Activated naive CD4-positive, alpha-beta T cell treated with anti-CD3 and anti-CD28 coated beads, Interleukin-2, amount 50 U/mL, for 16 hours (primary cell): ENCODE data around the gene CCDC181.
"Not testable (repeated sequence)": the region's sequence is repeated elsewhere in the genome, so short reads cannot be mapped to it uniquely, and the experiment has no call there.

Experiments used
- DNase-seq: peaks from one replicate; pipeline ENCODE4 v3.0.0-alpha.2; 2020

CCDC181 gene

DNA sequence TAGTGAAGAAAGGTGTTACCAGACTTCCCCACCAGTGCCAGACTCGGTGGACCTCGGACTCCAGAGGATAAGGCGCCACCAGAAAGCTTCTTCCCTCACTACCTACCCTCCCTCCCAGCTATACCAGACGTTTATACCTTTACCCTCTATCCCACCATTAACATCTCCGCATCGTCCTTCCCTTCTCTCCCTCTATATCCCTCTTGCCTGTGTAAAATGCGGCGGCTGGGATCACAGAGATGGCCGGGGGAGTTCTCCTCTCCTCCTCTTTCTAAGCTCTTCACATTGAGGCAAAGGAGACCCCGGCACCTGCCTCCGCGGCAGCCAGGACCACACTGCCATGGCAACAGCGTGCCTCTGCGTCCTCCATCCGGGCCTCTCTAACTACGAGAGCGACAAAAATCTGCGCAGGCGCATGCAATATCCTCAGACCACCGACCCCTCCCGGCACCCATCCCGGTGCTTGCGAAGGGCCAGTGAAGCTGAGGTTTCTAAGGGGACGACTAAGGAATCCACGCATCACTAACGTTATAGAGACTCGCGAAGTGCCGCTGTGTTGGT lies at the start of gene CCDC181:
Gene CCDC181 (minus strand): TSS at position 394 of the 561 bp plus-strand sequence. CDS start 2,547 bp downstream, outside the sequence.
- peak; percentile 60 for DNase-seq

DNA sequence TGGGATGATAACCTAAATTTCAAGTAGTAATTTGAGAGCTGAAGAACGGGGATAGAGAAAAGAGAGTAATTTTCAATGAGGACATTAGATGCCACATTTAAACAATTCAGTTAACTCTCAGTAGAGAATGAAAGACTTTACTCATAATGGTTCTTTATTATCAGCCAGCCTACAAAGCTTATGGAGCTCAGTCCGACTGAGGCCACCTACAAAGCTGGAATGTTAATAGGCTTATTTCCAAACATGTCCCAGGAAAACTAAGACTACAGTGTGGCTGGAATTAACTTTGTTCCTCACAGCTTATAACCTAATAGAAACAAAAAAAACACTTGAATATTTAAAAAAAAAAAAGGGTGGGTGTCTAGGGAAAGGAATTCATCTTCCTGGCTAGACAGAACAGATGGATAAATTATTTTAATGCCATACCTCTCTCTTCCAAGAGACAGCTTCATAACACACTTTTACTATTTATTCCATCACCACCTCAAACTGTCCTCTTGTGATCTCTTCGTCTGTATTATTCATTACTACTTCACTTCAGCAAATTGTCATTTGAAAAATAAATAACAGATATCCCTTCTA lies 48.6 kb upstream of the CCDC181 start:
- DNase-seq: no peak

DNA sequence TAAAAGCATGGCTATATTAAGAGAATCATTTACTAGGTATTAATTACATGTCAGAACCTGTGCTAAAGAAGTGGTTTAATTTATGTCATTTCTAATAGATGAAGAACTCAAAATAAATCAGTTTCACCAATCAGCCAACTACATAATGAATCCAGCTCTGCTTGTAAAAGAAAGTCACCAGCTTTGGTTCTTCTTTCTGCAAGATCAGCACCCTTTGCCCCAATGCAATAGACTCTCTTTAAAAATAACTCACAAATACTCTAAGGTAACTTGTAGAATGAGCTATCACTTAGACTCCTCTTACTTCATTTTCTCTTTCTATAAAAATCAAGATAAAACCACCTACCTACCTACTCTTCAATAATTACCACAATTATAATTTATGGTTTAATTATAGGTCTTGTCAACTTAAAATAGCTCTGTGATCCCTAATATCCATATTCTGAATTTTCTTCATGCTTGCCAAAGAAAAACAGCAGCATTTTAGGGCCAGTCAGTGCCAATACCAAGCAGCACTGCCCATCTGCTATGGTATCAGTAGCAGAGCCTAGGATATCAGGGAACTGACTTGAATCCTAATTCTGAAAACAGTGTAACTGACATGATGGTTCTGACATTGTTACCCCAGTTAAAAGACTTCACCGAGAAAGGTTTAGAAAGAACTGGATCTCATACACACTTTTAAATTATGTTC lies 47.2 kb upstream of the CCDC181 start:
- DNase-seq: no peak

DNA sequence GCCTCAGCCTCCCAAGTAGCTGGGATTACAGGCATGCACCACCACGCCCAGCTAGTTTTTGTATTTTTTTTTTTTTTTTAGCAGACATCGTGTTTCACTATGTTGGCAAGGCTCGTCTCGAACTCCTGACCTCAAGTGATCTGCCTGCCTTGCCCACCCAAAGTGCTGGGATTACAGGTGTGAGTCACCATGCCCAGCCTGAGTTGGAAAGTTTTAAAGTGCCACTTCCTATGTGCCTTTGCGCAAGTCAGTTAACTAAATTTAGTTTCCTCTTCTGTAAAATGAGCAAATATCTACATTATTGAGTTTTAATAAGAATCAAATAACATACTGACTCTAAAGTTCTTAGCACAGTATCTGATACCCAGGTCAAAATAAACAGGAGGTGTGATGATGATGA lies 46.1 kb upstream of the CCDC181 start:
- DNase-seq: no peak

DNA sequence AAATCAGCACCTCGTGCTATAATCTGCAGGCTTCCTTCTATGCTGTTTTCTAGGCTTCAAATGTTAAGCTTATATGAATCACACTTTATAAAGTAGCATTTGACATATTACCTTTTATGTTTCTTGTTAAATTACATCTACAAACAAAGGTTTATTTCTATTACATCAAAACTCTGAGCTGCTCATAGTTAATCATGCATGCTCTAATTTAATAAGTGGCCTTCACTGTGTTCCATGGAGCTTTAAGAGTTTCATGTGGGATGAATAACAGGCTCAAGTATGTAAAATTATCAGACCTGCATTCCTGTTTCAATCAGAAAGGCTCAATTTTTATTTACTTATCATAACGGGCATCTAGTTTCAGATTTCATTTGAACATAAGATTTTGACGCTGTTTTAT lies 45.5 kb upstream of the CCDC181 start:
- DNase-seq: no peak

DNA sequence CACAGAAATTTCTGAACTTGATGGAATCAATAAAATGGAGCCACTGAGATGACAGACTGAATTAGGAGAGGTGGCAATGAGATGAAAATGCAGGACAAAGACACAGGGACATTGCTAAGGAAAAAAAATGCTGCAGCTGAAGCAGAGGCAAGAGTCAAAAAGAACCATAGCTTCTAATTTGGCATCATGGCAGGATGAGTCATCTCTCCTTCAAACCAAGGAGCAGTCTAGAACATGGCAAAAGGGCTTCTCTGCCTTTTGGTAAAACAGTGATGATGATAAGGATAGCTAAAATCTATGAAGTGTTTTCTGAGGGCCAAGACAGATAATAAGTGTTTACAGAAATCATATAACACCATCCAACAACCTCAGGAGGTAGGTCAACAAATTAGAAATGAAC lies 41.7 kb upstream of the CCDC181 start:
- no peak for DNase-seq

DNA sequence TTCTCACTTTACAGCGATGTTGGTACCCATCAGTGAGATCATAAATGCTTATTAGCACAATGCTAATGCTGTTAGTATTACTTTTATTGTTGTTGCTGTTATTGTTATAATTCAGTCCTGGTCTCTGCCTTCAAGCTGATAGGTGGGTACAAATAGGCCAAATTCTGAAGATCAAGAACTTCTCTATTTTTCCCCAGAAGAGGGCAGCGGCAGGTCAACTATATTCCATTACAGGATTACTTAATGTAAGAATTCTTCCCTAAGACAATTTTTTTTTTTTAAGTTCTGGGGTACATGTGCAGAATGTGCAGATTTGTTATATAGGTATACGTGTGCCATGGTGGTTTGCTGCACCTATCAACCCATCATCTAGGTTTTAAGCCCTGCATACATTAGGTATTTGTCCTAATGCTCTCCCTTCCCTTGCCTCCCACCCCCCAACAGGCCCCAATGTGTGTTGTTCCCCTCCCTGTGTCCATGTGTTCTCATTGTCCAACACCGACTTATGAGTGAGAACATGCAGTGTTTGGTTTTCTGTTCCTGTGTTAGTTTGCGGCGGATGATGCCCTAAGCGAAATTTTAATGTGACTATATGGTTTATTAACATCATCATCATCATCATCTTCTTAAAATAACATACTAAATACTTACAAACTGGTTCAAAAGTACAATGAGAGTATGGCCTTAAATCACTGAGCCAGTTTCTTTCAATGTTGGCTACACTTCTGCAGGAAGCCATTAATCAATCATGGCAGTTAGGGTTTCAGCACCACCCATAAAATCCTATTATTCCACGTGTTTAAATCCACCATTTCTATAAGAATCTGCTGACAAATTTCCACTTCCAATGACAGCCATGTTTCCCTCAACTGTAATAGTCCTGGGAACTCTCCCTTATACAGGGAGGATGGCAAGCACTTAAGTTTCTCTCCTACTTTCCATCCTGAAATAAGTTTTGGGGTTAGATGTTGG lies 39.3 kb upstream of the CCDC181 start:
- DNase-seq: peak; percentile 16

DNA sequence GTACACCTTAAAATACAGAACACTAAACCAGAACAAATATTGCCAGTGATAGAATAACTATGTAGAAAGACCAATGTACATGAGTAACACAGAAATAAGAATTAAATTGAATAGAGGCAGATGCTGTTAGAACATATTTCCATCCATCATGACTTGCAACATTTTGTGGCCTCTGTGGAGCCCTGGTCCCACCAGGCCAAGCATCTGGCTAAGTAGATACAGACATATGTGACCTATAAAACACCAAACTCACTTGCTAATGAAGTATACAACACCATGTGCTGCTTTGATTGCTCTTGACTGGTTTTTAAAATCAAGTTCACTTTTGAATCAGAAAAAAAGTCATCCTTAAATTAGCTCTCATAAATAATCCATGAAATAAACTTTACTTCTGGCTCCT lies 38.0 kb upstream of the CCDC181 start:
- DNase-seq: no peak

DNA sequence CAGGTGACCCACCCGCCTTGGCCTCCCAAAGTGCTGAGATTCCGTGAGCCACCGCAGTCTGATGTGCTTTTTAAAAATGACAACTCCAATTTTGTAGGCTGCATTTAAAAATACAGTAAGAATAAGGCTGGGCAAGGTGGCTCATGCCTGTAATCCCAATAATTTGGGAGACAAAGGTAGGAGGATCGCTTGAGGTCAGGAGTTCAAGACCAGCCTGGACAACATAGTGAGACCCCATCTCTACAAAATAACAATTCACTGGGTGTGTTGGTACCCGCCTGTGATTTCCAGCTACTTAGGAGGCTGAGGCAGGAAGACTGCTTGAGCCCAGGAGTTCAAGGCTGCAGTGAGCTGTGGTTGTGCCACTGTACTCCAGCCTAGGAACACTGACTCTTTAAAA lies 35.1 kb upstream of the CCDC181 start:
- DNase-seq: no peak

DNA sequence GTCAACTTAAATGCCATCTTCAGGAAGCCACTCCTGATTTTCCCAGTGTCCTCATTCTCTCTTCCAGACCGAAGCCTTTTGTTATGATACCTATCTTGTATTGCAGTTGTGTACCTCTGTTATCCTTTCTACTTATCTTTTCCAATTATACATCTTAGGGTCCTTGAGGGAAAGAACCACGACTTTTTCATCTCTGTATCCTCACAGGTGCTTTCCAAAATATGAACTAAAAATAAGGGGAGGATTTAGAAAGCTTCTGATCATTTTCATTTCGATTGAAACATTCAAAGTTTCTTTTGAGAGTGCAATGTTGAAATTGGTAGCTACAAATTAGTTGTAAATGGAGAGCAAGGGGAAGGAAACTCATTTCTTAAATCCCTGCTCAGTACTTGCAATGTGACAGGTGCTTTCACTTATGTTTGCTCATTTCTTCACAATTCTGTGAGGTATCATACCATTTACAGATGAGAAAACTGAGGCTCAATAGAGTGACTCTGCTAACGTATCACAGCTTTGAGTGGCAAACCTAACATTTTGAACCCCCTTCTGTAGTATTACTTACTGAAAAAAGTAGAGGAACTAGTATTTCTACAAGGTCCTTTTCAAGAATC lies 34.2 kb upstream of the CCDC181 start:
- DNase-seq: no peak

DNA sequence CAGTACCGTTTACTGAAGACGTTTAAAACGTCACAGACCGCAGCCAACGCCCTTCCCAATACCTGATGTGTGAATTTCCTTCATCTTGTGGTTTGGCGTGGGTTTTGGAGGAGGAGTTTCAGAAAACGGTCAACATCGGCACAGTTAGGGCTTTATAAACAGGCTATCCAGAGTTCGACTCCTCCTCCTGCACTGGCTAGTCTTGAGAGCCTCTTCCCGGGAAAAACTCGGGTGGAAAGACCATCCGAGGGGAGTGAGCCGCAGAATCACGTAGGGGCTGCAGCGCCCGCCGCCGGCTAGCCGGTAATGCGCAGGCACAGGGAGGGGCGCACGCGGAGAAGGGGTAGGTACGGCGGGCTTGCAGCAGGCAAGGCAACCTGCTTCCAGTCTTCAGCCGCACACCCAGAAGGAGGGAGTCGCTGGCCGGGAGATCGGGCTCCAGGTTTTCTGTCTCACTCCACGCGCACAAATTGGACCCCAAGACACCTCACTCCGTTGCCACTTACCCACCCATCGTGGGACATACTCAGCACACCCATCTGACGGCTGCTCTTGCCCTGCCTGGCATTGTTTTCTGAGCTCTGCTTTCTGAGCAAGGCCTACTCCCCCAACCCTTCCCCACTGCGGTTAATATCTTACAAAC lies 33.0 kb upstream of the CCDC181 start:
- DNase-seq: no peak

DNA sequence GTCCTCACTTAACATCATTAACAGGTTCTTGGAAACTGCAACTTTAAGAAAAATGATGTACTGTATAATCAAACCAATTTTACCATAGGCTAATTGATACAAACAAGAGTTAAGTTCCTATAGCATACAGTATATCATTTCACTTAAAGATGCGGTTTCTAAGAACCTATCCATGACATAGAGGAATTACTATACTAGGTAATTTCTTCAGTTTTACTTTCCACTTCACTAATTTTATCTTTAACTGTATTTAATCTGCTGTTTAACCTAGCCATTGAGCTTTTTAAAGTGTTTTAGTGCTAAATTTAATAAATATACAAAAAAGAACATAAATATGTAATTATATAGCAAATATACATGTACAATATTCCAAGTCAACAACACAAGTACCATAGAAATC lies 30.2 kb upstream of the CCDC181 start:
- no peak for DNase-seq

DNA sequence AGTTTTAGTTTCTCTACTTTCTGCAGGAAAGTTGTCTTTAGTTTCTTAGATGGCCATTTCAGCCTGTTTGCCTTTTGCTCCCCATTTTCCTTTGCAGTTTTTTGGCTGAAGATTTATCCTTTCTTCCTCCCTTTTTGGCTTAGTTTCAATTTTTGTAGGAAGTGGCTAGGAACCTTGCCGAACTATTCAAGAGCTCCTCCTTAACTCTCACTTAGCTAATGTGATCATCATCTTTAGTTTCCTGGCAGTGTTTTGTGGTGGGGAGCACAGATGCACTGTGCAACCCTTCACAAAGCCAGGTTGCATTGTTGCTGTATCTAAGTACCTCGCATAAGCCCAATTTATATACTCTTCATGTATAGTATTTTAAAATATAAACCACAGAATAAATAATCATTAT lies 28.8 kb upstream of the CCDC181 start:
- DNase-seq: no peak

DNA sequence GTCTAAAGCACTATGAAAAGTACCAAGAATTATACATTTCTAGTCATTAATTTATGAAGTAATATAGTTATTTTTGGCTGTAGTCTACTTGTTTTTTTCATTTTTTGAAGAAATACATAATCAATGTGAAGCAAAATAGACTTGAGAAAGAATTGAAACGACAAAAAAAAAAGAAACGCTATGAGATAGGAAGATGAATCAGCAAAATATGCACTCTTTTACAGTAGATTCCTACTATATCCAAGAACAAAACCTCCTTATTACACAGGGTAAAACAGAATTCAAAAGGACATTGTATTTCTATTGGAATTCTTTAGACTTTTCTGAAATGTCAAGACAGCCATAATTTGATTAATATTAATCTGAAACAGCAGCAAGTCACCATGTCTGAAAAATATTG lies 25.6 kb upstream of the CCDC181 start:
- no peak for DNase-seq

DNA sequence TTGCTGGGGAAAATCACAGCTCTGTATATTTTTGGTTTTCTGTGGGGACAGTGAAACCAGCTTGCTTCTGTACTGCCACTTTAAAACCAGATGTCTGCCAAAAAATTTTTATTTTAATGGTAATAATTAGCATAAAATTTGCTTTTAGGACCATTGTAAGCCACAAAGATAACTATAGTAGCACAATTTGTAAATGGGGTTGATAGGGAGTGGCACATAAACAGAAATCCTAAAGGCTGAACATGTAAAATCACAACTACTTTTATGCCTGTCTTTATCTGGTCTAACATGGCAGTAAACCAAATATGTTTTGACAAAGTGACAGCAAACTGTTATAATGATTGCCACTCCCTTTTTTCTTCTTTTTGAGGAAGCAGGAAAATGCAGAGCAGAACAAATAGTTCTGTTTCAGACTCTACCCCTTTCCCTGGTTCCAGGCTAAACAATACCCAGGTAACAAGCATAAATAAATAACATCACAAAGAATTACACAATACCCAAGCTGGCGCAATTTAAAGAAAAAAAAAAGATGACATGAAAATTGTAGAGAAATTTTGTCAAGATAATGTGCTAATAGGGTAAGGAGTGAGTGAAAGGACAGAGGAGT lies 24.0 kb upstream of the CCDC181 start:
- no peak for DNase-seq

DNA sequence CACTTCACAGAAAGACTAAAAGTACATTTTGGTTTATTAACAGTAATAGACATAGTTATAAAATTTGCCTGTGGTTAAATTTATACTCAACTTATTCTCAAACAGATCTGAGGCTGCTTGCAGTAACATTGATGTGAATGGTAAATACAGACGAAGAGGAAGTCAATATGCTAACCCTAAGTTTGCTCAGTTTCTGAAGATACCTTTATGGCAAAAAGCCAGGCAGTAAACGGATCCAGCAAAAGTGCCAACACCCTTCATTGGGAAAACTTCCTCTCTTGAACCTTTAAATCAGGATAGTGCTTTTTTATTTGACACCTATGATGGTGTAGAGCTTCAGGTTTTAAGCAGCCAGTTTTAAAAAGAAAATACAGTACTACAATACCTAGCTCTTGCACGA lies 16.6 kb upstream of the CCDC181 start:
- no peak for DNase-seq

DNA sequence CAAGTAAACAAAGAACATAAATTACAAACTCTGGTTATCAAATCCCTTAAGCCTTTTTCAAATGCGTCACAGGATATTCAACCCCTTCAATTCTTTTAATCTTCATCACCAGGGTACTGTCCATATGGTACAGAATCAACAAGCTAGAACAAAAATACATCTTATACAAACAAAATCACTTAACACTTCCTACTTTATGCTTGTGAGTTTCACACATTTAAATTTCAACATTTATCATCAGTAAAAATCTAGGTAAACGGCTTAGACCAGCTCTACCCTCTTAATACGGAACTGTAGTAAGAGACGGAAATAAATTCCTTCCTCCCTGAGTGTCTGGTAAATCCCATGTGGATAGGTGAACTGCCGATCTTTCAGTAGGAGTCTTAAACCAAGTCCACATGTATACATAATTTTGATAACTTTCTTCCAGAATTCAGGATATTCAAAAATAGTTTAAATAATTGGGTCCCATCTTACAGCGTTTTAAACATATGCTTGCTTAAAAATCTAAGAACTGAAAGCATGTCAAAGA lies 1.0 kb downstream of the CCDC181 start:
- DNase-seq: no peak

DNA sequence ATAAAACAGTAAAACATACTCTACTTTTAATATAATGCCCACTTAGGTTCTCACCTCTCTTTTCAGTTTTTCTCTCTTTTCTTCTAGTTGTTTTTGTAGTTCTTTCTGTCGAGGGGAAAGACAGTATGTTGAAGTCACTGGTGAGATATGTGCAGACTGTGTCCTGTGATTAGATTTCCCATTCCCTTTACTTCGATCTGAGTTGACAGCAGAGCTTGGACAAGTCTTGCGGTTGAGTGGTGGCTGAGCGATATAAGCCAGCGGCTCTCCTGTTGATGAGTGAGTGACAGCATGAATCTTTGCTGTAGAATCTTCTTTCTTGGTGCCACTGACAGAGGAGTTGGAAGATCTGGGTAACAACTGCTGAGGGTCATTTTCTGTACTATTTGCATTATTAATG lies 6.0 kb downstream of the CCDC181 start:
- no peak for DNase-seq

DNA sequence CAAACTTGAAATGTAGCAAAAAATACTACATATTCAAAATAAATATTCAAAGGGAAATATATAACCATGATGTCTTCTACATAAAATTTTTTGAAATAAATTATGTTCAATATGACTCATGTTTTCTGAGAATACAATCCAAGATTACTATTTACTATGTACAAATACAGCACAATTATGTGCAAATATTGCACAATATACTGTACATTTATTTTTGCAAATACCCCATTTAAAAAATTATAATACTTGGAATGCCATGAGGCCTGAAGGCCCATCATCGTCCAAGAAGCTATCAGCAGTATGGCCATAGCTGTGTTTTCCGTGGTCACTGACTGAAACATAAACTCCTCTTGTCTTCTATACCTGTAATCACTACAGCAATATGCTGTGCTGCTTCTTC lies 12.3 kb downstream of the CCDC181 start:
- no peak for DNase-seq

DNA sequence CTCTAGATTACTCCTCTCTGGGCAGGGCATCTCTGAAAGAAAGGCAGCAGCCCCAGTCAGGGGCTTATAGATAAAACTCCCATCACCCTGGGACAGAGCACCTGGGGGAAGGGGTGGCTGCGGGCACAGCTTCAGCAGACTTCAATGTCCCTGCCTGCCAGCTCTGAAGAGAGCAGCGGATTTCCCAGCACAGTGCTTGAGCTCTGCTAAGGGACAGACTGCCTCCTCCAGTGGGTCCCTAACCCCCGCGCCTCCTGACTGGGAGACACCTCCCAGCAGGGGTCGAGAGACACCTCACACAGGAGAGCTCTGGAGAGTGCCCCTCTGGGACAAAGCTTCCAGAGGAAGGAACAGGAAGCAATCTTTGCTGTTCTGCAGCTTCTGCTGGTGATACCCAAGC lies 18.9 kb downstream of the CCDC181 start:
- DNase-seq: not testable (repeated sequence)

DNA sequence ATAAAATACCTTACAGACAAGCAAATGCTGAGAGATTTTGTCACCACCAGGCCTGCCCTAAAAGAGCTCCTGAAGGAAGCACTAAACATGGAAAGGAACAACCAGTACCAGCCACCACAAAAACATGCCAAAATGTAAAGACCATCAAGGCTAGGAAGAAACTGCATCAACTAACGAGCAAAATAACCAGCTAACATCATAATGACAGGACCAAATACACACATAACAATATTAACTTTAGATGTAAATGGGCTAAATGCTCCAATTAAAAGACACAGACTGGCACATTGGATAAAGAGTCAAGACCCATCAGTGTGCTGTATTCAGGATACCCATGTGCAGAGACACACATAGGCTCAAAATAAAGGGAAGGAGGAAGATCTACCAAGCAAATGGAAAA lies 24.7 kb downstream of the CCDC181 start:
- not testable (repeated sequence) for DNase-seq

DNA sequence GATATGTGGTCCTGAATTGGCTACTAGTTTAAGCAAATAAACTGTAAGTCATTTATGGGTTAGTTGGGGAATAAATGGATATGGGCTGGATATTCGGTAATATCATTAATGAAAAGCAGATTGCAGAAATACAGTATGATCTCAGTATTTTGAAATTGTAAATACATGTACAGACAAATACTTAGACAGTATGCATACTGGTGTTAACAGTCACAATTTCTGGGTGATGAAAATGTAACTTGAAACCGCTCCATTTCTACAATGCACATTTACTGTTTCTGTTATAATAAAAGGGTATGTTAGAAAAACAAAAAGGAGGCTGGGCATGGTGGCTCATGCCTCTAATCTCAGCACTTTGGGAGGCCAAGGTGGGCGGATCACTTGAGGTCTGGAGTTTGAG lies 31.3 kb downstream of the CCDC181 start:
- DNase-seq: no peak
